DOHH2 (cell line): ENCODE results near the gene SLC6A8.
A peak's percentile ranks its signal among the peaks of the same experiment; 100 is the strongest.
"Not testable (repeated sequence)": the region's sequence is repeated elsewhere in the genome, so short reads cannot be mapped to it uniquely, and the experiment has no call there.

Source experiments
- H3F3A ChIP-seq: fragments of 200-600 bp; sonication (generic), shearing (Covaris generic); 2 replicates; pipeline ENCODE4 v1.6.0; 2016; ENCODE audit warnings: antibody characterized with exemption, mild to moderate bottlenecking; ENCODE audit not compliant: control insufficient read depth, insufficient read depth
- H3K27ac ChIP-seq: fragments of 200-600 bp; sonication (generic); 2 replicates; pipeline ENCODE4 v1.5.1; 2014; ENCODE audit warnings: low read depth, mild to moderate bottlenecking, low read length, moderate library complexity
- H3K27me3 ChIP-seq: fragments of 200-600 bp; sonication (generic); 2 replicates; pipeline ENCODE4 v1.6.1; 2014; ENCODE audit warnings: mild to moderate bottlenecking, low read length, mixed read lengths; ENCODE audit not compliant: control insufficient read depth
- H3K36me3 ChIP-seq: fragments of 200-600 bp; sonication (generic); 2 replicates; pipeline ENCODE4 v1.6.1; 2014; ENCODE audit warnings: mild to moderate bottlenecking, low read length, moderate library complexity, mixed read lengths; ENCODE audit not compliant: control insufficient read depth
- H3K4me1 ChIP-seq: fragments of 200-600 bp; sonication (generic); 2 replicates; pipeline ENCODE4 v1.6.1; 2014; ENCODE audit warnings: mild to moderate bottlenecking, low read length, mixed read lengths; ENCODE audit not compliant: control insufficient read depth
- H3K4me2 ChIP-seq: fragments of 200-600 bp; sonication (generic); 2 replicates; pipeline ENCODE4 v1.6.0; 2014; ENCODE audit warnings: mild to moderate bottlenecking, low read length, moderate library complexity
- H3K4me3 ChIP-seq: fragments of 200-600 bp; sonication (generic); 2 replicates; pipeline ENCODE4 v1.5.1; 2014; ENCODE audit warnings: mild to moderate bottlenecking, low read length, mixed read lengths
- H3K79me2 ChIP-seq: fragments of 200-600 bp; sonication (generic); 2 replicates; pipeline ENCODE4 v1.6.1; 2014; ENCODE audit warnings: mild to moderate bottlenecking, low read length, mixed read lengths; ENCODE audit not compliant: control insufficient read depth
- H3K9me2 ChIP-seq: fragments of 200-600 bp; sonication (generic); replicated peaks from 2 replicates; pipeline ENCODE4 v1.6.1; 2014; ENCODE audit warnings: mild to moderate bottlenecking, low read length, mixed read lengths; ENCODE audit not compliant: control insufficient read depth
- H3K9me3 ChIP-seq: fragments of 200-600 bp; sonication (generic); 2 replicates; pipeline ENCODE4 v1.6.1; 2014; ENCODE audit warnings: antibody characterized with exemption, low read length, mixed read lengths; ENCODE audit not compliant: control insufficient read depth, insufficient read depth
- H4K20me1 ChIP-seq: fragments of 200-600 bp; sonication (generic); 2 replicates; pipeline ENCODE4 v1.6.0; 2014; ENCODE audit warnings: low read depth, mild to moderate bottlenecking, antibody characterized with exemption, low read length, moderate library complexity; ENCODE audit not compliant: control insufficient read depth, insufficient read depth
- EZH2phosphoT487 ChIP-seq: fragments of 200-600 bp; sonication (generic); IDR thresholded peaks from 2 replicates; pipeline ENCODE4 v1.6.1; 2017; ENCODE audit warnings: borderline replicate concordance, mild to moderate bottlenecking, antibody characterized with exemption, low read length, moderate library complexity, mixed read lengths
- TF ChIP-seq, protein P1 (sequence below): fragments of 200-600 bp; sonication (generic); IDR thresholded peaks from one replicate; pipeline ENCODE4 v1.5.1; 2014; ENCODE audit warnings: antibody characterized with exemption, mild to moderate bottlenecking, low read depth, low read length; ENCODE audit not compliant: poor library complexity, severe bottlenecking

The SLC6A8 gene

DNA sequence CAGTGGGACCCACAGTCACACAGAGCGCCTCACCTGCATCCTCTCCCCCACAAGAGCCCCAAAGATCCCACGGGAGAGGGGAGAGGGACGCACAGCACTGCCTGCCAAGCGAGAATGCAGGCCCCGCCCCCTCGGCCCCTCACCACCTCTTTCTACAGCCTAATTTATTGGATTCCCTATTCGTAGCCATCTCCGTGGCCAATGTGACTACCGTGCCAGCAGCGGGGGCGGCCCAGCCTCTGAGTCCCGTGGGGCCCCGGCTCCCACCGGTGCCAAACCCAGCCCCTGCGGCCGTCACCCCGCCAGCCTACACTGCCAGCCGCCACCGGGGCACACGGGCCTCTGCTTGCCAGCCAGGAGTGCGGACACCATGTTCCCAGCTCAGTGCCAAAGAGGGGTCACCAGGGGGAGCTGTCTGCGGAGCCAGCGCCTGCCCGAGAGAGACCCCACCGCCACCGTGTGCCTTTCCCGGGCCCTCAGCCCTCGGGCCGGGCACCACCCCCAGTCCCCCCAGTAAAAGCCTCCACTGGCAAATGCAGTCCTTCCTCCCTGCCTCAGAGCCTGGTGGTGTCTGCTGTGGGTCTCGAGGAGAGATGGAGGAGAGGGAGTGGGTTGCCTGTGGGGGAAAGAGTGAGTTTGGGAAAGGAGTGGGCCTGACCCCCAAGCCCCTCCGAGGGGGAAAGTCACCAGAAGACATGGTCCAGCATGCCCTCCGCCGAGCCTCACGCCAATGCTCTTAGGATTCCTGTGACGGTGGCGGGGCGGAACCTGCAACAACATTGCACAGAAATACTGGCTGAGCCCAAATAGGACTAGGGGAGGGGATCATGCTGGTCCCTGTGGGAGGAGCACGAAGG, 56.7 kb downstream of the SLC6A8 start:
- no peak overlapping the region for H3K4me2 ChIP-seq
- H3K9me2 ChIP-seq: no peaks in the 10 kb centered on the region
- H3K9me3 ChIP-seq: no peaks in the 10 kb centered on the region
- H3K79me2 ChIP-seq: no peaks in the 10 kb centered on the region
- no peaks in the 10 kb centered on the region for H4K20me1 ChIP-seq
- H3F3A ChIP-seq: no peaks in the 10 kb centered on the region
- peaks cover 6% of the 10 kb centered on the region for H3K4me1 ChIP-seq
- no peak overlapping the region for H3K4me3 ChIP-seq
- no peaks in the 10 kb centered on the region for H3K36me3 ChIP-seq
- no peak overlapping the region for H3K27ac ChIP-seq
- TF ChIP-seq, protein P1, sequence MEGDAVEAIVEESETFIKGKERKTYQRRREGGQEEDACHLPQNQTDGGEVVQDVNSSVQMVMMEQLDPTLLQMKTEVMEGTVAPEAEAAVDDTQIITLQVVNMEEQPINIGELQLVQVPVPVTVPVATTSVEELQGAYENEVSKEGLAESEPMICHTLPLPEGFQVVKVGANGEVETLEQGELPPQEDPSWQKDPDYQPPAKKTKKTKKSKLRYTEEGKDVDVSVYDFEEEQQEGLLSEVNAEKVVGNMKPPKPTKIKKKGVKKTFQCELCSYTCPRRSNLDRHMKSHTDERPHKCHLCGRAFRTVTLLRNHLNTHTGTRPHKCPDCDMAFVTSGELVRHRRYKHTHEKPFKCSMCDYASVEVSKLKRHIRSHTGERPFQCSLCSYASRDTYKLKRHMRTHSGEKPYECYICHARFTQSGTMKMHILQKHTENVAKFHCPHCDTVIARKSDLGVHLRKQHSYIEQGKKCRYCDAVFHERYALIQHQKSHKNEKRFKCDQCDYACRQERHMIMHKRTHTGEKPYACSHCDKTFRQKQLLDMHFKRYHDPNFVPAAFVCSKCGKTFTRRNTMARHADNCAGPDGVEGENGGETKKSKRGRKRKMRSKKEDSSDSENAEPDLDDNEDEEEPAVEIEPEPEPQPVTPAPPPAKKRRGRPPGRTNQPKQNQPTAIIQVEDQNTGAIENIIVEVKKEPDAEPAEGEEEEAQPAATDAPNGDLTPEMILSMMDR: peak; percentile 47
- no peak for TF ChIP-seq EZH2phosphoT487
- H3K27me3 ChIP-seq: no peaks in the 10 kb centered on the region

- not testable (repeated sequence) for H3K9me3 ChIP-seq, H3K27me3 ChIP-seq, H3F3A ChIP-seq, H3K9me2 ChIP-seq, H4K20me1 ChIP-seq, H3K79me2 ChIP-seq, H3K27ac ChIP-seq, H3K4me2 ChIP-seq, H3K4me3 ChIP-seq, H3K4me1 ChIP-seq, H3K36me3 ChIP-seq
Measured at GRCh38 chrX:153745067-153745433, 57.3 kb downstream of the SLC6A8 start.
